D721Med (cell line): Measurements from ENCODE around the gene HEATR5A.
"Not testable (repeated sequence)": the region's sequence is repeated elsewhere in the genome, so short reads cannot be mapped to it uniquely, and the experiment has no call there.

Source experiments
- DNase-seq: peaks from one replicate; pipeline ENCODE4 v3.0.0; 2011; ENCODE audit warnings: low spot score; ENCODE audit not compliant: insufficient read length
- FAIRE-seq: peaks from 2 replicates; lab custom pipeline; 2011; peaks lifted over from hg19 to GRCh38; lab: Jason Lieb, UNC
- TF ChIP-seq, protein P1 (sequence below): IDR thresholded peaks from 2 replicates; pipeline ENCODE4 v1.5.1; 2012; ENCODE audit warnings: mild to moderate bottlenecking, control low read depth; ENCODE audit not compliant: insufficient read depth; ENCODE audit errors: missing control alignments

HEATR5A gene

DNA sequence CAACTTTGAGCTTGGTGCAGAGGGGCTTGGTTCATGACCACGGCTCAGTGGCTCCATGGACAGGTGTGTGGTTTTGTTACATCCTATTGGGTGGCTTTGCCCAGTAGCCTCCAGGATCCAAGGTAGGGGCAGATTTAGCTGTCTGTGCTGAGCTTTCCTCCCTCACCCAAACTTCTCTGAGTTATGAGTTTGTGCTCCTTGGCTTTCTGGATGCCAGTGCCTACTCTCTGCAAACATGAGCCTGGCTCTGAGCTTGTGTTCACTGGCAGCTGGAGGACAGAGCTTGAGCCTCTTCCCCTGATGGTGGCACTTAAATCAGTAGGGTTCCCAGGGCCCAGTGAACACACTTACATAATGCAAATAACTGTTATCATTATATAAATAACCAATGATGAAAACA lies 167.5 kb downstream of the HEATR5A start:
- DNase-seq (no peak), FAIRE-seq (no peak)
- TF ChIP-seq, protein P1, sequence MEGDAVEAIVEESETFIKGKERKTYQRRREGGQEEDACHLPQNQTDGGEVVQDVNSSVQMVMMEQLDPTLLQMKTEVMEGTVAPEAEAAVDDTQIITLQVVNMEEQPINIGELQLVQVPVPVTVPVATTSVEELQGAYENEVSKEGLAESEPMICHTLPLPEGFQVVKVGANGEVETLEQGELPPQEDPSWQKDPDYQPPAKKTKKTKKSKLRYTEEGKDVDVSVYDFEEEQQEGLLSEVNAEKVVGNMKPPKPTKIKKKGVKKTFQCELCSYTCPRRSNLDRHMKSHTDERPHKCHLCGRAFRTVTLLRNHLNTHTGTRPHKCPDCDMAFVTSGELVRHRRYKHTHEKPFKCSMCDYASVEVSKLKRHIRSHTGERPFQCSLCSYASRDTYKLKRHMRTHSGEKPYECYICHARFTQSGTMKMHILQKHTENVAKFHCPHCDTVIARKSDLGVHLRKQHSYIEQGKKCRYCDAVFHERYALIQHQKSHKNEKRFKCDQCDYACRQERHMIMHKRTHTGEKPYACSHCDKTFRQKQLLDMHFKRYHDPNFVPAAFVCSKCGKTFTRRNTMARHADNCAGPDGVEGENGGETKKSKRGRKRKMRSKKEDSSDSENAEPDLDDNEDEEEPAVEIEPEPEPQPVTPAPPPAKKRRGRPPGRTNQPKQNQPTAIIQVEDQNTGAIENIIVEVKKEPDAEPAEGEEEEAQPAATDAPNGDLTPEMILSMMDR, result no peak

DNA sequence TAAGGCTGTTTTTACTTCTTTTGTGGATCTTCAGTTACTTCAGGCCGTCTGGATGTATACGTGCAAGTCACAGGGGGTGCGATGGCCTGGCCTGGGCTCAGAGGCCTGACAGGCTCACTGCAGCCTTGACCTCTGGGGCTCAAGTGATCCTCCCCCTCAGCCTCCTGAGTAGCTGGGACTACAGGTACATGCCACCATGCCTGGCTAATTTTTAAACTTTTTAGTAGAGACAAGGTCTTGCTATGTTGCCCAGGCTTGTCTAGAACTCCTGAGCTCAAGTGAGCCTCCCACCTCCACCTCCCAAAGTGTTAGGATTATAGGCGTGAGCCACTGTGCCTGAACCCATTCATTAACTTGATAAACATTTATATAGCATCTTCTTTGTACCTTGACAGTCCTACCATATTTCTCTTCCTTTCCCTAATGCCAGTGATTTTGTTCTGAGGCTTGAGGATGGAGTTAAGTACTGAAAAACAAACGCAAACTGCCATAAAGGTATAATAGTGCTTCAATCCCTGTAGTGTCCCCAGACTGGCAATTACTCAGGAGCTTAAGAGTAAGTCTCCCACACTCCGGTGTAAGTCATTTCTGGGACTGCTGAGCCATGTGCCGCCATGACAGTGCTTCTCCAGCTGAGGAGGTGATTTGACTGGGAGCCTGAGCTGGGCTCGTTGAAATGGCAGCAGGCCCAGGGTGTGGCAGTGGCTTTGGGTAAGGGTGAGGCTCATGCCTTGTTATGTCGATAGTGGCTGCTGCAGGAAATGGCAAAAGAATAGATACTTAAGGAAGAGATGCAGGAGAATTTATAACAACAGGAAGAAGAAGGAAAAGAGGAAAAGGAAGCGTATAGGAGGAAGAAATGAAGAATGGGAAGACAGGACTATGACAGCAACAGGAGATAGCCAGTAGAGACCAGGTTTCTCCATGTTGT lies 169.1 kb downstream of the HEATR5A start:
- no peak for FAIRE-seq
- DNase-seq, result no peak
- TF ChIP-seq, protein P1, result no peak

DNA sequence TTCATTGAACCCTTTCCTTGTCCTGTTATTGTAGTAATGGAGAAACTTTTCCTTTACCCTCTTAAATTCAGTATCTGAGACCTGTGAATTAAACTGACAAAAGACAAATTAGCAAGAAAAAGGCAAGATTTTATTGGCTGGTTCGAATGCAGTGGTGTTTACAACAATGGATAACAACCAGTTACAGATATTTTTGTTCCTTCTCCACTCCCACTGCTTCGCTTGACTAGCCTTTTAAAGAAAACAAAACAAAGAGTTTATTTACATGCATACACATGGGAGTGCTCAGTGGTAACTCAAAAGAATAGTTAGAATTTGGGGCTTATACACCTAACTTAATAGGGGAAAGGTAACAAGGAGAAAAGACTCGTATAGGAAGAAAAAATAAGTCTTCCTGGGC lies 175.7 kb downstream of the HEATR5A start:
- TF ChIP-seq, protein P1, result no peak
- FAIRE-seq, result no peak
- no peak for DNase-seq

DNA sequence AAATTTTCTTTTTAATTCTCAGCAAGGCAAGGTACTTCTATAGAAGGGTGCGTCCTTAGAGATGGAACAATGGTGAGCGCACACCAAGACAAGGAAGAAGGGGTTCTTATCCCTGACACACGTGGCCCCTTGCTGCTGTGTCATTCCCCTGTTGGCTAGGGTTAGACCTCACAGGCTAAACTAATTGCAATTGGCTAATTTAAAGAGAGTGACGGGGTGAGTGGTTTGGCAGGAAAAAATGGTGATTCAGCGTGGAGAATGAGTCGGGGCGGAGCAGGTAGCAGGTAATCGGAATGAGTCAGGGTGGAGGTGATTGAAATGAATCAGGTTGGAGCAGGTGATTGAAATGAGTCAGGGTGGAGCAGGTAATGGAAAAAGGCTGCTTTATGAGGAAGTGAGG lies 176.5 kb downstream of the HEATR5A start:
- DNase-seq (no peak), FAIRE-seq (no peak)
- TF ChIP-seq, protein P1, result no peak

DNA sequence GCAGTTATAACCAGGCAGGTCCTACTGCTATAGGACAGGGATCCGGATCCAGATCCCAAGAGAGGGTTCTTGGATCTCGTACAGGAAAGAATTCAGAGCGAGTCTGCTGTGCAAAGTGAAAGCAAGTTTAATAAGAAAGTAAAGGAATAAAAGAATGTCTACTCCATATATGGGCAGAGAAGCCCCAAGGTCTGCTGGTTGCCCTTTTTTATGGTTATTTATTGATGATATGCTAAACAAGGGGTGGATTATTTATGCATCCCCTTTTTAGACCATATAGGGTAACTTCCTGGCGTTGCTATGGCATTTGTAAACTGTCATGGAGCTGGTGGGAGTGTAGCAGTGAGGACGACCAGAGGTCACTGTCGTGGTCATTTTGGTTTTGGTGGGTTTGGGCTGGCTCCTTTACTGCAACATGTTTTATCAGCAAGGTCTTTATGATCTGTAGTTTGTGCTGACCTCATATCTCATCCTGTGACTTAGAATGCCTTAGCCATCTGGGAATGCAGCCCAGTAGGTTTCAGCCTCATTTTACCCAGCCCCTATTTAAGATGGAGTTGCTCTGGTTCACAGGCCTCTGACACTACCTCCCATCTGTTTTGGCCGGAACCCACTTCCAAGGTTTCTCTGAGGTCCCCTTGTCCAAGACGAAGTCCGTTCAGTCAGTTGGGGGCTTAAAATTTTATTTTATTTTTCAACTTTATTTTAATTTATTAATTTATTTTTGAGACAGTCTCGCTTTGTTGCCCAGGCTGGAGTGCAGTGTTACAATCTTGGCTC lies 178.0 kb downstream of the HEATR5A start:
- not testable (repeated sequence) for DNase-seq, FAIRE-seq
